IPS-20b (cell line): ENCODE measurements around the gene GLRA1.
"Not testable (repeated sequence)": the region's sequence is repeated elsewhere in the genome, so short reads cannot be mapped to it uniquely, and the experiment has no call there.

Experiments
- H3K27ac ChIP-seq: one replicate; pipeline ENCODE4 v1.5.1; 2013; ENCODE audit warnings: low read length
- H3K27me3 ChIP-seq: 2 replicates; pipeline ENCODE4 v1.6.1; 2013; ENCODE audit warnings: mild to moderate bottlenecking, low read length, inconsistent platforms; ENCODE audit not compliant: insufficient read depth
- H3K36me3 ChIP-seq: 2 replicates; pipeline ENCODE4 v1.6.1; 2013; ENCODE audit warnings: low read depth, mild to moderate bottlenecking, inconsistent platforms, low read length, moderate library complexity; ENCODE audit not compliant: insufficient read depth
- H3K4me1 ChIP-seq: 2 replicates; pipeline ENCODE4 v1.6.1; 2013; ENCODE audit warnings: mild to moderate bottlenecking, control low read depth, inconsistent platforms, low read length, moderate library complexity; ENCODE audit not compliant: insufficient read depth
- H3K4me3 ChIP-seq: 2 replicates; pipeline ENCODE4 v1.5.1; 2013; ENCODE audit warnings: mild to moderate bottlenecking, low read length, inconsistent platforms
- H3K9ac ChIP-seq: 2 replicates; pipeline ENCODE4 v1.6.1; 2013; ENCODE audit warnings: low read depth, mild to moderate bottlenecking, inconsistent platforms, low read length, moderate library complexity
- H3K9me3 ChIP-seq: 2 replicates; pipeline ENCODE4 v1.6.1; 2013; ENCODE audit warnings: mild to moderate bottlenecking, low read depth, low read length, inconsistent platforms; ENCODE audit not compliant: insufficient read depth

The GLRA1 gene

DNA sequence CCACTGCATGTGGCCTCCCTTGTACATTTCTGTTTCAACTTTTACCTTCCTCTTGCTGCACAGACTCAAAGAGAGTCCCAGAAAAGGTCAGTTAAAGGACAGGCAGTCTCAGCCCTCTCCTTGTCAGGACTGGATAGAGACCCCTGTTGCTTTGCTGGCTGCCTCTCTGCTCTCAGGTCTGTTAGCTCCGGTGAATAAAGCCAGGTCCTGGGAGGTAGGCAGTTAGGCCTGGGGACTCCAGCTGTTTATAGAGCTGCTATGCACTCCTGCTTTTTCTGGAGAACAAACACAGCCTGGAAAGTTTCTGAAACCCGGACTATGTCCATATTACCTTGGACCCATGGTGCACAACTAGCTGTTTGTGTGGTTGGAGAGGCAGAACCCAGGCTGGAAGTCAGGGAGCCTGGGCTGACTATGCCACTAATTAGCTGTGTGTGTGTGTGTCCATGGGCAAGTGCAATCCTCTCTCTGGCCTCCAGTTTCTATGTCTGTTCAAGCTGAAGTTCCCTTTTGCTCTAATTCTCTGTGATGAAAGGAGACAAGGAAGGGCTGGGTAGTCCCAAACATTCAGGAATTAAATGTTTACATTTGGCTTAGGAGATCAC lies 42.9 kb downstream of the GLRA1 start:
- no peak overlapping the region for H3K4me3 ChIP-seq

DNA sequence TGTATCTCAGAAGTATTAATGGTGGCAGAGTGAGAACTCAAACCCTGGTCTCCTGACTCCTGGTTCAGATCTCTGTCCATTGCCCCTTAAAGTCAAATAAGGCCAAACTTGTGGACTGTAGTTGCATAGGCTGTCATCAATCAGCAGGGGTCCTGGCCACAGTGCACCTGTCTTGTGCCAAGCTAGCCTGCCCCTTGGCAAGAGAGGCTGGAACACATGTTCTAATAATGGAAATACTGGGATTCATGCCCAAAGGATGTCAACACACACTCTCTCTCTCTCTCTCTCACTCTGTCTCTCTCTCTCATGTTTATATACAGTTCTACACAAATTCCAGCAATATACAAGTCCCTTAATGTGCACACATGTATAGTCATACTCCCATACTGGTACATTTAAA lies 44.3 kb downstream of the GLRA1 start:
- H3K4me3 ChIP-seq: no peak overlapping the region
- H3K27me3 ChIP-seq: peaks cover 20% of the 10 kb centered on the region
- H3K4me1 ChIP-seq: no peaks in the 10 kb centered on the region
- H3K9ac ChIP-seq: no peak overlapping the region
- no peaks in the 10 kb centered on the region for H3K9me3 ChIP-seq
- H3K27ac ChIP-seq: no peak overlapping the region
- H3K36me3 ChIP-seq: no peaks in the 10 kb centered on the region

More for the DNA sequence above, 42.9 kb downstream of the GLRA1 start:
- Histone ChIP-seq H3K4me1 (peaks cover 3% of the 10 kb centered on the region; the same call in 1 of the 2 replicates), H3K9me3 (no peaks in the 10 kb centered on the region), H3K27ac (no peak overlapping the region), H3K9ac (no peak overlapping the region), H3K27me3 (peaks cover 20% of the 10 kb centered on the region), H3K36me3 (no peaks in the 10 kb centered on the region)

GRCh38 chr5:151873701-151874100 lies 51.0 kb downstream of the GLRA1 start:
- H3K4me1 ChIP-seq: no peaks in the 10 kb centered on the region
- H3K36me3 ChIP-seq: no peaks in the 10 kb centered on the region
- H3K27me3 ChIP-seq: no peaks in the 10 kb centered on the region
- H3K27ac ChIP-seq: no peak overlapping the region
- no peak overlapping the region for H3K9ac ChIP-seq
- H3K4me3 ChIP-seq: no peak overlapping the region
- no peaks in the 10 kb centered on the region for H3K9me3 ChIP-seq

- Histone ChIP-seq H3K9ac (no peak overlapping the region), H3K27me3 (no peaks in the 10 kb centered on the region), H3K4me1 (no peaks in the 10 kb centered on the region), H3K27ac (no peak overlapping the region), H3K36me3 (no peaks in the 10 kb centered on the region), H3K4me3 (no peak overlapping the region), H3K9me3 (no peaks in the 10 kb centered on the region)
Measured at GRCh38 chr5:151872701-151873100, 52.0 kb downstream of the GLRA1 start.

- Histone ChIP-seq H3K36me3 (no peaks in the 10 kb centered on the region), H3K4me1 (no peaks in the 10 kb centered on the region), H3K4me3 (no peak overlapping the region), H3K9ac (no peak overlapping the region), H3K27me3 (no peaks in the 10 kb centered on the region), H3K27ac (no peak overlapping the region), H3K9me3 (no peaks in the 10 kb centered on the region)
Measured at GRCh38 chr5:151870820-151871219, 53.8 kb downstream of the GLRA1 start.

- Histone ChIP-seq H3K27me3 (no peaks in the 10 kb centered on the region), H3K4me3 (no peak overlapping the region), H3K9me3 (no peaks in the 10 kb centered on the region), H3K9ac (no peak overlapping the region), H3K27ac (no peak overlapping the region), H3K36me3 (no peaks in the 10 kb centered on the region), H3K4me1 (no peaks in the 10 kb centered on the region)
Measured at GRCh38 chr5:151870271-151870670, 54.4 kb downstream of the GLRA1 start.

DNA sequence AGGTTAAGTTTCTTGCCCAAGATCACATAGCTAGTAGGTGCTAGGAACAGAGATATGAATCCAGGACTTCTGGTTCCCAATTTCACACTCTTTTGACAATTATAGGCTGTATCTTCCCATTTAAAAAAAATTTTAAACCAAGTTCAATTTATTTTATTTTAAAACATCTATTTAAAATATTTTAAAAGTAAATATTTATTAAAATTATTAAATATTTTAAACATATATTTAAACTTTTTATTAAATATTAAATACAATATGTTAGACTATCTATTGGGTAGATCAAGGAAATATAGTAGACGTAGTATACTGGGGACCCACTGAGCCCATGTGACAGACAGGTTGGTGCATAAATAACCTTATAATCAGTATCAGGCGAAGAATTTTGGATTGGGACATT lies 54.8 kb downstream of the GLRA1 start:
- H3K9me3 ChIP-seq: no peaks in the 10 kb centered on the region
- no peaks in the 10 kb centered on the region for H3K4me1 ChIP-seq
- H3K27ac ChIP-seq: no peak overlapping the region
- no peak overlapping the region for H3K4me3 ChIP-seq
- no peak overlapping the region for H3K9ac ChIP-seq
- no peaks in the 10 kb centered on the region for H3K27me3 ChIP-seq
- no peaks in the 10 kb centered on the region for H3K36me3 ChIP-seq

DNA sequence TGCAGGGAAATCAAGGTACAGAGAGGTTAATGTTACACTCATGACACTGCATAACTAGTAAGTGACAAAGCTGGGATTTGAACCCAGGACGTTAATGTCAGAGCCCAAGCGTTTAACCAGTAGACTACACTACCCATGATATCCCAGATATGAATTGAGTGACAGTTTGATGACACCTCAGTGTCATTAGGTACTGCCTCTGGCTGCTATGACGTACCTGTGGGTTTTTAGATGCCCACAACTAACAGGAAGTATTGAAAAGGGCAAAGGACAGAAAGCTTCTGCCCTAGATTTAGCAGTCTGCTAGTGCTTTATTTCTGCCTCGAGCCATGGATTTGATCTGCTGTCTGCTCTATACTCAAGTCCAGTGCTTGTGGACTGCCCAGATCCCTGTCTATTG lies 56.2 kb downstream of the GLRA1 start:
- Histone ChIP-seq H3K9ac (no peak overlapping the region), H3K4me3 (no peak overlapping the region), H3K9me3 (no peaks in the 10 kb centered on the region), H3K27me3 (no peaks in the 10 kb centered on the region), H3K4me1 (no peaks in the 10 kb centered on the region), H3K27ac (no peak overlapping the region), H3K36me3 (no peaks in the 10 kb centered on the region)

GRCh38 chr5:151864061-151864748 lies 60.4 kb downstream of the GLRA1 start:
- Histone ChIP-seq H3K36me3 (no peaks in the 10 kb centered on the region), H3K4me1 (no peaks in the 10 kb centered on the region), H3K9me3 (no peaks in the 10 kb centered on the region), H3K27me3 (no peaks in the 10 kb centered on the region), H3K27ac (no peak overlapping the region), H3K9ac (no peak overlapping the region), H3K4me3 (no peak overlapping the region)

DNA sequence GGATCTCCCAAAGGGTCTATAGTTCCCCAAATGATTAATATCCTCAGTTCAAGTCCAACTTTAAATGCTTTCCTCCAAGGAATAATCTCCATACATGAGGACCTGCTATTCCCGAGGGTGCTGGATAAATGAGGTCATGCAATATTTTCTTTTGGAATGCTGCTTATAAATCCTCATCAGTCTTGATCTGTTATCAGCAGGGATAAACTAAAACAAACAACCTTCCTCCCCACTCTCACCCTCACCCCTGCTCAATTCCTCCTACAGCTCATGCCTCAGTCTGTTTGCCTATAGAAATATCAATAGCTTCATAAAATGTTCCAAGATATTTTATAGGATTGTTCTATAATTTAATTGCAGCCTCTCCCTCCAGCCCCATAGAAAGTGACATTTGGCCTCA lies 61.1 kb downstream of the GLRA1 start:
- no peak overlapping the region for H3K27ac ChIP-seq

GRCh38 chr5:151862811-151863472 lies 61.7 kb downstream of the GLRA1 start:
- Histone ChIP-seq H3K27ac (no peak overlapping the region), H3K4me1 (no peaks in the 10 kb centered on the region), H3K9ac (no peak overlapping the region), H3K27me3 (no peaks in the 10 kb centered on the region), H3K4me3 (no peak overlapping the region), H3K36me3 (no peaks in the 10 kb centered on the region), H3K9me3 (no peaks in the 10 kb centered on the region)

More for the DNA sequence above, 61.1 kb downstream of the GLRA1 start:
- no peaks in the 10 kb centered on the region for H3K4me1 ChIP-seq
- no peak overlapping the region for H3K9ac ChIP-seq
- H3K4me3 ChIP-seq: no peak overlapping the region
- H3K36me3 ChIP-seq: no peaks in the 10 kb centered on the region
- no peaks in the 10 kb centered on the region for H3K27me3 ChIP-seq
- no peaks in the 10 kb centered on the region for H3K9me3 ChIP-seq

DNA sequence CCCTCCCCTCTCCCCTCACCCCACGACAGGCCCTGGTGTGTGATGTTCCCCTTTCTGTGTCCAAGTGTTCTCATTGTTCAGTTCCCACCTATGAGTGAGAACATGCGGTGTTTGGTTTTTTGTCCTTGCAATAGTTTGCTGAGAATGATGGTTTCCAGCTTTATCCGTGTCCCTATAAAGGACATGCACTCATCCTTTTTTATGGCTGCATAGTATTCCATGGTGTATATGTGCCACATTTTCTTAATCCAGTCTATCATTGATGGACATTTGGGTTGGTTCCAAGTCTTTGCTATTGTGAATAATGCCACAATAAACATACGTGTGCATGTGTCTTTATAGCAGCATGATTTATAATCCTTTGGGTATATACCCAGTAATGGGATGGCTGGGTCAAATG lies 63.8 kb downstream of the GLRA1 start:
- not testable (repeated sequence) for H3K36me3 ChIP-seq

More for the DNA sequence above, 63.8 kb downstream of the GLRA1 start:
- H3K9ac ChIP-seq, H3K9me3 ChIP-seq, H3K27ac ChIP-seq, H3K4me1 ChIP-seq, H3K27me3 ChIP-seq, H3K4me3 ChIP-seq: not testable (repeated sequence)
